ENCODE measurements around the gene CIDEB.

CIDEB gene

GRCh38 chr14:24269910-24270536, 37.8 kb downstream of the CIDEB start:
- no peak for DNase-seq (ENCODE audit: low spot score)

- DNase-seq (ENCODE audit: low spot score) = no peak
Observed at GRCh38 chr14:24269368-24269767, 38.4 kb downstream of the CIDEB start.

GRCh38 chr14:24268225-24268624, 39.6 kb downstream of the CIDEB start:
- no peak for DNase-seq (ENCODE audit: low spot score)

GRCh38 chr14:24267516-24267915, 40.3 kb downstream of the CIDEB start:
- no peak for DNase-seq (ENCODE audit: low spot score)

- no peak for DNase-seq (ENCODE audit: low spot score)
Observed at GRCh38 chr14:24266344-24267244, 41.2 kb downstream of the CIDEB start.

GRCh38 chr14:24264298-24264697, 43.5 kb downstream of the CIDEB start:
- no peak for DNase-seq (ENCODE audit: low spot score)

- DNase-seq (ENCODE audit: low spot score) = no peak
Observed at GRCh38 chr14:24263848-24264247, 43.9 kb downstream of the CIDEB start.

GRCh38 chr14:24262821-24263733, 44.7 kb downstream of the CIDEB start, which contains the start of gene TGM1:
Gene TGM1 (minus strand): TSS chr14:24263177. CDS start chr14:24262352, 825 bp downstream.
- DNase-seq (ENCODE audit: low spot score) = no peak

- DNase-seq (ENCODE audit: low spot score) = no peak
Observed at GRCh38 chr14:24261969-24262327, 45.8 kb downstream of the CIDEB start.

- no peak for DNase-seq (ENCODE audit: low spot score)
Observed at GRCh38 chr14:24261256-24261968, 46.4 kb downstream of the CIDEB start.

GRCh38 chr14:24260780-24261157, 47.0 kb downstream of the CIDEB start:
- DNase-seq (ENCODE audit: low spot score) = no peak

- DNase-seq (ENCODE audit: low spot score) = no peak
Observed at GRCh38 chr14:24260026-24260779, 47.6 kb downstream of the CIDEB start.

GRCh38 chr14:24259282-24260025, 48.3 kb downstream of the CIDEB start:
- DNase-seq (ENCODE audit: low spot score) = no peak

- no peak for DNase-seq (ENCODE audit: low spot score)
Observed at GRCh38 chr14:24258548-24259265, 49.1 kb downstream of the CIDEB start.

GRCh38 chr14:24258119-24258518, 49.7 kb downstream of the CIDEB start:
- no peak for DNase-seq (ENCODE audit: low spot score)

GRCh38 chr14:24256960-24257359, 50.8 kb downstream of the CIDEB start:
- DNase-seq (ENCODE audit: low spot score) = no peak

GRCh38 chr14:24255931-24256711, 51.7 kb downstream of the CIDEB start:
- DNase-seq (ENCODE audit: low spot score) = no peak

GRCh38 chr14:24255438-24255837, 52.3 kb downstream of the CIDEB start:
- no peak for DNase-seq (ENCODE audit: low spot score)
